SH-SY5Y (cell line): ENCODE data around the gene MLH3.

Experiments used
- GATA2 ChIP-seq: IDR thresholded peaks from 2 replicates; pipeline ENCODE4 v1.6.1; 2011; ENCODE audit warnings: mild to moderate bottlenecking, low read depth, low read length
- GATA3 ChIP-seq: IDR thresholded peaks from 2 replicates; pipeline ENCODE4 v1.6.1; 2011; ENCODE audit warnings: low read depth, mild to moderate bottlenecking, low read length, moderate library complexity

MLH3 gene

DNA sequence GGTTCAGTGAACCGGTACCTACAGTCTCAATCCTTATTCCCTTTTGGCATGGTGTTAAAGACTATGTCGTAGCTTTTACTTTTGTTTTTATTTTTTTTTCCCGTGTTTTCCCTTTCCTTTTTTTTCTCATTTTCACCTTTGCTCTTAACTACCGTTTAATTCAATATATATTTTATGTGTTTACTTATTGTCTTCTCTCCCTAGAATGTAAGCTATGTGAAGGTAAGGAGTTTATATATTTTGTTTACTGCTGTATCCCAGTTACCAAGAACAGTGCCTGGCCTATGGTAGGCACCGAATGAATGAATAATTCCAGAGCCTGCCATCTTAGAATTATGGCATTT is 261 bp upstream of the MLH3 start:
- TF ChIP-seq GATA3 (no peak), GATA2 (no peak)

DNA sequence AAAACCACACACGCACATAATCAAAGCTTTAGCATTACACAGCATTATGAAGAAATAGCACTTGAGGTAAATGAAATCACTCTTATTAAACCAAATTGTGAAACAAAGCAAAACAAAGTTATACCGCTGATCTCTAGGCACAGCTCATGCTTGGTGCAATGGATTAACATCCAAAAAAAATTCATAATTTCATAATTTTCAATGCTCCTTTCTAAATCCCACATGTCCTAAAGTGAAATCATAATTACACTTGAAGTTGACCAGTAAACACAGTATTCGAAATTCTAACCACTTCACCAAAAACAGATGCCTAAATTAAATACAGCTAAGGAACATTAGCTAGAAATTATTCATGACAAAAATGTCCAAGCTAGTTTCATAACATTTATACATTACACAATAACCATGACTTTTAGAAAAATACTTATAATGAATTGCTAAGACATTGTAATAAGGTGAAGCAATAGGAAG is 1.5 kb downstream of the MLH3 start:
- TF ChIP-seq GATA3 = no peak
- no peak for TF ChIP-seq GATA2

DNA sequence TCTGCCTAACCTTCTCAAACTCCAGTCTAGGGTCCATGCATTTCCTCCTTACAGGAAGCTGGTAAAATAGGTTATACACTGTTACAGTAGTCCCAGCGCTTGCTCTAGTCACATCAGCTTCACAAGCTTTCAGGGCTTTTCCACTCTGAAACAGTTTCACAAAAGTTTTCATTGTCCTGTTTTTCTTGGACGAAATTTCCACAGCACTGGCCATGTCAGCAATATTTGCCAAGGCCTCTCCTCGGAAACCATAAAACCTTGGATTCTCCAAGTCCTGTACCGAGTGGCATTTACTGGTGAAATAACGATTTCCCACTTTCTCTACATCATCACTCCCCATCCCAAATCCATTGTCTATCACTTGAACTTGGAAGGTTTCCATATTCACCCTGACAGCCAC is 2.1 kb downstream of the MLH3 start:
- TF ChIP-seq GATA3 (no peak), GATA2 (no peak)

DNA sequence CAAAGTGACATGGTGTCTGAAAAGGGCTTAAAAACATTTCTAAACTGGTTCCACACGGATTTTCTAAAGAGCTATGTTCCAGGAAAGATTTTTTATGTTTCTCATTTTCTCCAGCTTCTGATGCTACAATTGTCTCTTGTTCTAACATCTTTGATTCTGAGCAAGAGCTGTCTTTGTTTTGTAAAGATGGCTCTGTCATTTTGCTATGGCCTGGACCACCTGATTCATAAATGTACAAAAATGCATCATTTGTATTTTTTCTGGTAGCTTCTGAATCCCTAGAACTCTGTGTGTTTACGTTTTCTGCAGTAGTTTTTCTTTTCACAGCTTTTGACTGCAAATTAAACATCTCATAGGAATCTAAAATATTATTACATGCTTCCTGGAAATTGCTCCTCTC is 3.2 kb downstream of the MLH3 start:
- no peak for TF ChIP-seq GATA2
- no peak for TF ChIP-seq GATA3

DNA sequence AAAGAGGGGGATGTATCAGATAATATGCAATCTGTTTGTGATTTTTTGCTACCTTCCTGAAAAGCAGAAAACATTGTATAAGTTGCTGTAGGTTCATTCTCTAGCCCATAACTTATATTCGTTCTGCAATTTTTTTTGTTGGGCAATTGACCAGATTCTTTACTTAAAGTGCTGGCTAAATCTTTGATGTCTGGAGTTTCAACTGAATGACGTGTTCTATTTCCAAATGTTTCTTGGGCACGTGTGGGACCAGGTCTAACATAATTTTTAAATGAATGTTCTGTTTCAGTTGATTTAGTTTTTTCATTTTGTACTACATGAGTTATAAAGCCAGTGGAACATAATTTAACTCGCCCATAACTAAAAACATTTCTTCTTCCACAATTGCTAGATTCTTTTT is 3.8 kb downstream of the MLH3 start:
- TF ChIP-seq GATA2 (no peak), GATA3 (no peak)

DNA sequence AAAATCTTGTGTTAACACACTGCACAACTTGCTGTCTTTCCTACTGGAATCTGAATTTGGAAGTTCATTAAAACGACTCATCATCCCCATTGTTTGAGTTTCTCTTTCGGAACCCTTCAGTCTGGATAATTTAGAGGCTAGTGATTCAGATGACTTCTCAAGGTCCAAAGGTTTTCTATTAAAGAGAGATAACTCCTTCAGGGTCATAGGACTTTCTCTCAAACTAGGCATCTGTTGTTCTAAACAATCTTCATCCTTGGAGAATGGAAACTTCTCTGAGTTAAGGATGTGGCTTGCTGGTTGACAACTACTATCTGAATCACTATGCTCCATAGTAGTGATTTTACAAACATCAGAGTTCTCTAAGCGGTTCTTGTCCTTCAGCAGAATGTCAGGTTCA is 4.4 kb downstream of the MLH3 start:
- TF ChIP-seq GATA2 = no peak
- TF ChIP-seq GATA3 = no peak

DNA sequence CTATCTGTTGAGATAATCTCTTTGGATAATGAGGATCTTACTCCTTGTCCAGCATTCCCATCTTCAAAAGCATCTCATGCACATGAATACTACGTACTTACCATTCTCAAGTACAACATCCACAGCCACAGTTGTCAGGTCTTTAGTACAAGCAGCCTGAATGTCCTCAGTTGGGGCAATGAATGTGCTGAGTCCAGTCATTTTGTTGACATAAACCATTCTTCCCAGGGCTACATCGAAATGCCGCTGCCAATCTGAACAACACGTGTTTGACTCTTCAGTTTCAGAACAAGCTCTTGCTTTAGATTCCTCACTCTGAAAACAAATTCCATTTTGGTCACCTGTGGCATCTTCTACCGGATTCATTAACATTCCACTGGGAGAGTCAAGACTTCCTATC is 5.0 kb downstream of the MLH3 start:
- TF ChIP-seq GATA2 (no peak), GATA3 (no peak)

DNA sequence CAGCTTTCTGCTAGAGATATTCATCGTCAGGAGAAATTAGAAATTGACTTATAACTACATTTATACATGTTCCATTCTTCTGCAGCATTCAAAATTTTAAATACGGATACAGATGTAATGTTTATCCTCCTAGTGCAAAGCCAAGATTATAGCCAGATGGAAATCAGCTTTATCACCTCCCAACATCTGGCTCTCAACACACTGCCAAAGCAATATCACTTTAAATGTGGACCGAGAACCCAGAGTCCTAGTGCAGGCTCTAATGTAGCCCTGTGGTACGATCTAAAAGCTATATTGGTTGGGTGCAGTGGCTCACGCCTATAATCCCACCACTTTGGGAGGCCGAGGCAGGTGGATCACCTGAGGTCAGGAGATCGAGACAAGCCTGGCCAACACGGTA is 6.5 kb downstream of the MLH3 start:
- TF ChIP-seq GATA3 = no peak
- peak; percentile 63 for TF ChIP-seq GATA2

DNA sequence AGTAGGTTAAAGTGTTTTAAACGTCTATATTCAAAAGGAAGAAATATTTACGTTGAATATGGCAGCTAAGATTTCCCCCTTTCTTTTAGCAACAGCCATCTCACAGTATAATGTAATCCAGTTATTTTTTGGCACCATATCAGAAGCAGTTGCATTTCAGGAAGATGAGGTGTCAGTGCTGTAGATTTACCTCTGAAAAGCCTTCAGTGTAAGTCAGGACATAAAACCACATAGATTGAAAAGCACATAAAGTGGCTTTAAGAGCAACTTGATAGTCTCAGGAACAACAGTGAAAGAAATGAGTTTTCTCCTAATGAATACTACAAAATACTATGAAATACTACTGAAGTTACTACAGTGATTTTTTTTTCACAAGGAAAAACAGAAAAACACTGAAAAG is 6.9 kb downstream of the MLH3 start:
- TF ChIP-seq GATA3 (no peak), GATA2 (no peak)

DNA sequence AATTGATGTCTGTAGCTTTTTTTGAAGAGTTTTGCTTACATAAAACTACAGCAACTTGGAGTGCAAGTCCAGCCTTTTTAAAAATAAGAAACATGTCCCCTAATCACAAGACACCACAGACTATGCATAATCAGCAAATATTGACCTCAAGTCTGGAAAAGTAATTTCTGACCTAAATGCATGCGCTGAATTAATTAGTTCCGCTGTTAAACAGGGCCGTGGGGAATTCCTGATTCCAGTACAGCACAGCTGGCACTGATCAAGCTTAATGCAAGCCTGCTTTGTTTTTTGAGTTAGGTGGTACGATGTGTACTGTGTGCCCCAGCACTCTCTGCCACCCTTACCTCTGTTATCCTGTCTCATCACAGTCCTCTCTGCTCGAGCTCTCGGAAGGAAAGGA is 9.2 kb downstream of the MLH3 start:
- no peak for TF ChIP-seq GATA3
- 0 out of 2 replicates have a peak, but pooled peaks have one; percentile 19 for TF ChIP-seq GATA2

DNA sequence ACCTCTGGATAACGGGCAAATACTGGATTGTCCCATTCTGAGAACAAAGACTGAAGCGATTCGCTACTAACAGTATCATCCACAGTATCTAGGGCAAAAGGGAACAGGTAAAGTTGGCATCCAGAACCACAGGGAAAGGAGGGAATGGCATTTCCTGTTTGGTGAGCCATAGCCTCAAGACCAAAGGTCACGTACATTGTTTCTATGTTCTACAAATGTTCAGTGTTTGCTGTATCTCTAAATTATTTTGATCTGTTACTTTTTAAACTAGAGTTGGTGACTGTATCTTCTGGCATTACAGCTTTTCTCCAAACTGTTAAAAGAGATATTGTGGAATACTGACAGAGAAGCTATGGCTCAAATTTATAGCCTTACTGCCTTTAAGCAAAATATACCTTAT is 9.7 kb downstream of the MLH3 start:
- TF ChIP-seq GATA3 (no peak), GATA2 (no peak)

DNA sequence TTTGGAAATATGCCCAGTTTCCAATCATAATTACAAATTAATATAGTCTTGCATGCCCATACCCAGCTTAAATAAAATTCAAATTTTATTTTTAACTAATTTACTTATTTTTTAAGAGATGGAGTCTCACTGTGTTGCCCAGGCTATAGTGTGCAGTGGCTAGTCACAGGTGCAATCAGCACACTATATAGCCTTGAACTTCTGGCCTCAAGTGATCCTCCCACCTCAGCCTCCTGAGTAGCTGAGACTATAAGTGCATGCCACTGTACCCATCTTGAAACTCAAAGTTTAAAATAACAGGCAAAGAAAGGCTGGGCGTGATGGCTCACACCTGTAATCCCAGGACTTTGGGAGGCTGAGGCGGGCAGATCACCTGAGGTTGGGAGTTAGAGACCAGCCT is 10.3 kb downstream of the MLH3 start:
- TF ChIP-seq GATA2 (no peak), GATA3 (no peak)

DNA sequence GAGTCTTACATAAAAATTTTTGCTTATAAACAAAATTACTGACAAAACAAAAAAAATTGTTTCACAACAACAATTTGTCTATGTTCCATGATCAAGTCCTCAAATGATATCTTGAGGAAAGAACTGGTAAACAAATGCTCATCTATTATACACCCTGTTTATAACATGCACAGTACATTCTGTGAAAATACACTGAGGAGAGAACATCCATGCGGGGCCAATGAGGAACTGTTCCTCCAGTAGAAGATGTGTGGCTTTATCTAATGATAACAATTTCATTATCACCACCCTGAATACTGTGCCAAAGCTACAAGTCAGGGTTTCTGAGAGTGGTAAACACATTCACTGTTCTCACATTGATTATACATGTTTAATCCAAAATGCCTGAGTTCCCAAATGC is 10.8 kb downstream of the MLH3 start:
- no peak for TF ChIP-seq GATA3
- TF ChIP-seq GATA2 = no peak

DNA sequence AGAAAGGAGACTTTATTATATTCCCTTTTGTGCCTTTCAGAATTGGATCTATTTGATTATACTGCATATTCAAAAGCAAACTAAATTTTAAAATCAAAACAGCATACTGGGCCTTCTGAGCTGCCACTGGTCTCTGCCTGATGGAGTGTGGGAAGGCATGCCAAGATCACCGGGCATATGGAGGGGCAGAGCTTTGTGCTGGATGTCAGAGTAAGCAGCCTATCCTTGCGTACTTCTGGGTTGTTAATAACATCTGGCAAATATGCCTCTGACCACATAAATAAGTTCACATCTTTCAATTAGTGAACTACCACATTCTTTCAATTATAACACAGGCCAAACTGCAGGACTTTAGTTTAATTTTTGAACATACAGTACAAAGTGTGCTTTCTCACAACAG is 18.3 kb downstream of the MLH3 start:
- TF ChIP-seq GATA3 = no peak
- TF ChIP-seq GATA2 = no peak

DNA sequence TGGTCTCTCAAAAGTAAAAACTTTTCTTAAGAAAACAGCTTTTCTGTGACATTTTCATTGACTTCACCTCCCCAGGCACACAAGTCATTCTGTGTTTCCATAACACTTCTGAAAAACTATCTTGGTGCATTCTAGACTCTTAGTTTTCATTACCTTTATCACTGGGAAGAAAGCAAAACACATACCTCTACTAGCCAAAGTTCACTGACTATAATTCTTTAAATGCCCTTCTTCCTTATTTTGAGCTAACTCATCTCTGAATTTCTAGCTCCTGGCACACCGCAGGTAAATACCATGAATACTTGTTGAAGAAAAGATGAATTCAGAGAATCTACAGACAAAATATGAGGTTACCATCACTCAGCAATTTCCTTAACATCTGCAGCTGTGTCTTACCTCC is 21.1 kb downstream of the MLH3 start:
- TF ChIP-seq GATA2 (no peak), GATA3 (no peak)

DNA sequence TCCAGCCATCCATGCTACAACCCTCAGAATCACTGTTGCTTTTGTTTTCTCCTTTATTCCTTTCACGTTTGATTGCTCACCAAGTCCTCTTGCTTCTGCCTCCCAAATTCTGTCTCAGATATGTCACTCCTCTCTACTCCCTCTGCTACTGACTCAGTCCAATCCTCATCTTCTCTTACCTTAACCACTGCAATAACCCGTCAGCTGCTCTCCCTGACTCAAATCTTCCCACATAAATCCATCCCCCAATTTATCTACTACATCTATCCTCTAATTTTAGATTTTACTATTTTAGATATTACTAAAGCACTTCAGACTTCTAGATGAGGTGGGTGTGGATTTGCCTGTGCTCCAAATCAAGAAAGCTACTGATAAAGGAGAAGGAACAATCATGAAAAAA is 25.4 kb downstream of the MLH3 start:
- TF ChIP-seq GATA2 (no peak), GATA3 (no peak)

DNA sequence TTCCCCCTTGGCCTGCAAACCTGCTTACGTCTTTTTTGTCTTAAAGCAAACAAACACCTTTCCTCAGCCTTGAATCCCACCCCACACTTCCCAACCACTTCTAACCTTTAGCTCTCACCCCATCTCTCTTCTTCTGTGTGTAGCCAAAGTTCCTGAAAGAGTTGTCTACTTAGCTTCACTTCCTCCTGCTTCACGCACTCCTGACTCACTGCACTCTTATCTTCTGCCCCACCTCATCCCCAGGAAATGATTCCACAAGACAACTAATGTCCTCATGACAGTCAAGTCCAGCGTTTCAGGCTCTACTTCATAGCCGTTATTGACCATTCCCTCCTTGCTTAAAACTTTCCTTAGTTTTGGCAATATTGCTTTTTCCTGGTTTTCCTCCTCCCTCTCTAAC is 26.2 kb downstream of the MLH3 start:
- TF ChIP-seq GATA3 (no peak), GATA2 (no peak)

DNA sequence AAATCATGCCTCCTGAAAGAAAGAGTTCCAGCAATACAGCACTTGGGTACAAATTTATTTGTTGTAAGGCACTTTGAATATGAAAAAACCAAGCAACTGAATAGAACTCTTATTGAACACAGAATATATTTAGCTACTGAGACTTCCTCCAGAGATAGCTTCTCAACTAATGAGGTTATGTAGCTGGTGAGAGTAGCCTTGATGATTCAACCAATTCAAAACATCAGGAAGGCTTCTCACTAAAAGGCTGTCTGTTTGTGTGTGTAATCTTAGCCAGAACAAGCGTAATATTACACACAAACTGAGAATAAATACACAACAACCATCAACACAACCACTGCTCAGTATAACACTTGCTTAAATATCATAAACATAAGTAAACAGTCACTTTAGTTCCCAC is 28.2 kb downstream of the MLH3 start:
- no peak for TF ChIP-seq GATA2
- TF ChIP-seq GATA3 = no peak
